ENCODE results near the gene RNF223.

Gene RNF223

GRCh38 chr1:1075148-1075935 is 1.2 kb upstream of the RNF223 start:
- H3K4me1 ChIP-seq (ENCODE audit: insufficient read depth, low read length, severe bottlenecking), result no peaks in the 10 kb centered on the region
- no peak for TF ChIP-seq EZH2 (IDR thresholded peaks at IDR 0.05; ENCODE audit: borderline replicate concordance, low read length)
- no peak for TF ChIP-seq CTCF (IDR thresholded peaks at IDR 0.05; ENCODE audit: low read length)
- no peaks in the 10 kb centered on the region for H3K79me2 ChIP-seq (ENCODE audit: insufficient read depth, low read length)
- H3K4me2 ChIP-seq (ENCODE audit: low read length), result no peak overlapping the region
- no peak overlapping the region for H3K4me3 ChIP-seq (ENCODE audit: low read depth, low read length, poor library complexity, severe bottlenecking)
- H3K36me3 ChIP-seq (ENCODE audit: insufficient read depth, low read length), result no peaks in the 10 kb centered on the region
- H4K20me1 ChIP-seq (ENCODE audit: insufficient read depth, low read length), result no peaks in the 10 kb centered on the region
- no peaks in the 10 kb centered on the region for H3K9me2 ChIP-seq (ENCODE audit: low read depth, low read length)
- no peak overlapping the region for H3K9ac ChIP-seq (ENCODE audit: low read length)
- no peak overlapping the region for H2AFZ ChIP-seq (ENCODE audit: low read length)
- H3F3A ChIP-seq (ENCODE audit: insufficient read depth, low read length), result no peaks in the 10 kb centered on the region
- H3K9me3 ChIP-seq (ENCODE audit: low read length), result no peaks in the 10 kb centered on the region
- H3K27me3 ChIP-seq (ENCODE audit: insufficient read depth, low read length), result peaks cover 17% of the 10 kb centered on the region; the same call in 1 of the 2 replicates
- no peak overlapping the region for H3K27ac ChIP-seq (ENCODE audit: low read depth, low read length, poor library complexity, severe bottlenecking)

- H3K4me2 ChIP-seq (ENCODE audit: low read length), result no peak overlapping the region
- peaks cover 17% of the 10 kb centered on the region; the same call in 1 of the 2 replicates for H3K27me3 ChIP-seq (ENCODE audit: insufficient read depth, low read length)
- no peaks in the 10 kb centered on the region for H3K9me2 ChIP-seq (ENCODE audit: low read depth, low read length)
These were observed 583 bp upstream of the RNF223 start for GRCh38 chr1:1074631-1075147.

More at GRCh38 chr1:1074631-1075147, 583 bp upstream of the RNF223 start:
- H3K4me3 ChIP-seq (ENCODE audit: low read depth, low read length, poor library complexity, severe bottlenecking), result no peak overlapping the region
- TF ChIP-seq EZH2 (IDR thresholded peaks at IDR 0.05; ENCODE audit: borderline replicate concordance, low read length) (no peak), CTCF (IDR thresholded peaks at IDR 0.05; ENCODE audit: low read length) (no peak)
- H3K27ac ChIP-seq (ENCODE audit: low read depth, low read length, poor library complexity, severe bottlenecking), result no peak overlapping the region
- no peaks in the 10 kb centered on the region for H3K4me1 ChIP-seq (ENCODE audit: insufficient read depth, low read length, severe bottlenecking)
- no peaks in the 10 kb centered on the region for H4K20me1 ChIP-seq (ENCODE audit: insufficient read depth, low read length)
- H3K36me3 ChIP-seq (ENCODE audit: insufficient read depth, low read length), result no peaks in the 10 kb centered on the region
- no peaks in the 10 kb centered on the region for H3K79me2 ChIP-seq (ENCODE audit: insufficient read depth, low read length)
- no peak overlapping the region for H3K9ac ChIP-seq (ENCODE audit: low read length)
- no peak overlapping the region for H2AFZ ChIP-seq (ENCODE audit: low read length)
- H3F3A ChIP-seq (ENCODE audit: insufficient read depth, low read length), result no peaks in the 10 kb centered on the region
- H3K9me3 ChIP-seq (ENCODE audit: low read length), result no peaks in the 10 kb centered on the region

All from OCI-LY1 (cell line).